ENCODE results near the gene HABP4. TPM values are rescaled to one million over a fixed set of nuclear protein-coding genes. Genes with fewer than 3 reads are reported as not detected.

The HABP4 gene
- total RNA-seq, 2 donors from 2014 or later: 3.0 to 11.5 TPM

DNA sequence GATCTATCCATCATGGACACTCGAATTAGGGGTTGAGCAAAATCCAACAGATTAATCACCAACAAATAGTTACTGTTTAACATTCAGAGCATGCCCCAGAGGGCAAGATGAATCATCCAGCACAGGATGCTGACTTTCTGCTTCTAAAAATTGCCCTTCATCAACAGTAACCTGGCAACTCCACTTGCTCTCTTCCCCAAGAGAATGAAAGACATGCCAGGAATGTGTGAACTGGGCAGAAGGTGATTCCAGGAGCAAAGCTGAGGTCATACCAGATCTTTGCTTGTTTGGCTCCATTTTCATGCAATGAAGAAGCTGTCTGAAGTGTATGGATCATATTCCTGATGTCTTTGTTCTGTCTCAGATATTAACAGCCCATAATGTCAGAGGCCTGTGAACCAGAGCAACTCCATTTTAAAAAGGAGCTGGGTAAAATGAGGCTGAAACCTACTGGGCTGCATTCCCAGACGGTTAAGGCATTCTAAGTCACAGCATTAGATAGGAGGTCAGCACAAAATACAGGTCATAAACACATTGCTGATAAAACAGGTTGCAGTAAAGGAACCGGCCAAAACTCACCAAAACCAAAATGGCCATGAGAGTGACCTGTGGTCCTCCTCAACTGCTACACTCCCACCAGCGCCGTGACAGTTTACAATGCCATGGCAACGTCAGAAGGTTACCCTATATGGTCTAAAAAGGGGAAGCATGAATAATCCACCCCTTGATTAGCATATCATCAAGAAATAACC is 29.3 kb upstream of the HABP4 start:
- Mint-ChIP-seq H3K36me3 (peaks cover 4% of the 10 kb centered on the region), H3K4me3 (peak overlapping the region; percentile 90), H3K4me1 (ENCODE audit: low read depth in 2 of 2) (peaks cover 24 to 32% of the 10 kb centered on the region in 2 donors), H3K9me3 (no peaks in the 10 kb centered on the region), H3K27ac (peak overlapping the region; percentile 86 to 90), H3K27me3 (no peaks in the 10 kb centered on the region)
- DNase-seq (ENCODE audit: low spot score) (no peak), ATAC-seq (no peak)

DNA sequence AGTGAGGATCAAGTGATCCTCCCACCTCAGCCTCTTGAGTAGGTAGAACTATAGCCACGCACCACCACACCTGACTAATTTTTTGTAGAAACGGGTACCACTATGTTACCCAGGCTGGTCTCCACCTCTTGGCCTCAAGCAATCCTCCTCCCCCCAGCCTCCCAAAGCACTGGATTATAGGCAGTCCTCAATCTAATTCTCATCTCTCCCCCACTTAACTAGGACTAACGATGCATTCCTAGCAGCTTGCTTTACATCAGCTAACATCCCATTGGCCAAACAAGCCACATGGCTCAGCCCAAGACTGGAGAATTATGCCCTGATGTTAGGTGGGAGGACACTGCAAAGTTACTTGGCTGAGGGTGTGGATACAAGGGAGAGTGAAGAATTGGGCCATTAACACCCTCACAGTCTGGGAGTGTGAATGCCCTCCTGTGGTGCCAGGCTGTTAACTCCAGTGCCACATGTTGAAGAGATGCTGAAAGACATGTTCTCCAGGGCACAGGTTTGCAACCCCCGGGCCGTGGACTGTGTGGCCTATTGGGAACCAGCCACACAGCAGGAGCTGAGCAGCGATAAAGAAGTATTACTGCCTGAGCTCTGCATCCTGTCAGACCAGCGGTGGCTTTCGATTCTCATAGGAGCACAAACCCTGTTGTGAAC is 26.5 kb upstream of the HABP4 start:
- H3K4me3 Mint-ChIP-seq: no peak overlapping the region
- no peak overlapping the region for H3K27ac Mint-ChIP-seq
- no peaks in the 10 kb centered on the region for H3K27me3 Mint-ChIP-seq
- H3K9me3 Mint-ChIP-seq: no peaks in the 10 kb centered on the region
- H3K4me1 Mint-ChIP-seq (ENCODE audit: low read depth in 2 of 2): peaks cover 26 to 31% of the 10 kb centered on the region in 2 donors
- H3K36me3 Mint-ChIP-seq: no peaks in the 10 kb centered on the region
- no peak for ATAC-seq
- no peak for DNase-seq (ENCODE audit: low spot score)

- Mint-ChIP-seq H3K27ac (no peak overlapping the region), H3K4me1 (ENCODE audit: low read depth in 2 of 2) (peaks cover 26 to 31% of the 10 kb centered on the region in 2 donors), H3K9me3 (no peaks in the 10 kb centered on the region), H3K27me3 (no peaks in the 10 kb centered on the region), H3K36me3 (no peaks in the 10 kb centered on the region), H3K4me3 (no peak overlapping the region)
- DNase-seq (ENCODE audit: low spot score): no peak
- no peak for ATAC-seq
Measured at GRCh38 chr9:96423985-96424336, 26.0 kb upstream of the HABP4 start.

DNA sequence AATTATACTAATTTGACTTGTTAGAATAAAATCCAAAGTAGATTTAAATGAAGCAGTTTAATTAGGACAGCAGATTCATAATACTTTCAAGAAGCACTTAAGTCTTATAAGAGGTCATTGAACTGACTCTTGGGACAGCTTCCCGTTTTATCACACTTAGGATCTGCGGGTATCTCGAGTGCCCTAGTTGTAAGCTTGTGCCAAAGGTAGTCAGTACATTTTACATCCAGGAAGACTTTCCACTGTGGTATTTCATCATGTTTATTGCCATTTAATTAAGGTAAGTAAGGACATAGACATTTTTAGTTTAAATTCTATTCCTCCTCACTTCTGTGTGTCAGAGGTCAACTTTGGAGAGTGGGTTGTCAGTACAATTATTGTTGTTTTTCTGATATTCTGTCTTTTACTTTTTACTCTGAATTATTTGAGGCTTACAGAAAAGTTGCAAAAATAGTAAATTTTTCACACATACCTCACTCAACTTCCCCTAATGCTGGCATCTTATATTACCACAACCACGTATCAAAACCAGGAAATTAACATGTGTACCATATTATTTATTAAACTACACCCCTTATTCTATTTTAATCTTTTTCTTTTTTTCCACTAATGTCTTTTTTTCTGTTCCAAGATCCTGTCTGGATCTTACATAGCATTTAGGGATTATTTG is 24.3 kb upstream of the HABP4 start:
- peaks cover 14 to 16% of the 10 kb centered on the region in 2 donors for H3K4me1 Mint-ChIP-seq (ENCODE audit: low read depth in 2 of 2)
- peak overlapping the region; percentile 26 to 52 for H3K27ac Mint-ChIP-seq
- ATAC-seq: peak in 1 of 2 donors; percentile 59
- H3K36me3 Mint-ChIP-seq: no peaks in the 10 kb centered on the region
- no peaks in the 10 kb centered on the region for H3K9me3 Mint-ChIP-seq
- peak overlapping the region; percentile 58 for H3K4me3 Mint-ChIP-seq
- DNase-seq (ENCODE audit: low spot score): no peak
- H3K27me3 Mint-ChIP-seq: peaks cover 0 to 4% of the 10 kb centered on the region in 2 donors

GRCh38 chr9:96429732-96430131 is 20.2 kb upstream of the HABP4 start:
- Mint-ChIP-seq H3K36me3 (no peaks in the 10 kb centered on the region), H3K4me1 (ENCODE audit: low read depth in 2 of 2) (peaks cover 9 to 14% of the 10 kb centered on the region in 2 donors), H3K9me3 (no peaks in the 10 kb centered on the region), H3K27ac (no peak overlapping the region), H3K4me3 (no peak overlapping the region), H3K27me3 (peaks cover 0 to 7% of the 10 kb centered on the region in 2 donors)
- ATAC-seq (no peak), DNase-seq (ENCODE audit: low spot score) (no peak)

DNA sequence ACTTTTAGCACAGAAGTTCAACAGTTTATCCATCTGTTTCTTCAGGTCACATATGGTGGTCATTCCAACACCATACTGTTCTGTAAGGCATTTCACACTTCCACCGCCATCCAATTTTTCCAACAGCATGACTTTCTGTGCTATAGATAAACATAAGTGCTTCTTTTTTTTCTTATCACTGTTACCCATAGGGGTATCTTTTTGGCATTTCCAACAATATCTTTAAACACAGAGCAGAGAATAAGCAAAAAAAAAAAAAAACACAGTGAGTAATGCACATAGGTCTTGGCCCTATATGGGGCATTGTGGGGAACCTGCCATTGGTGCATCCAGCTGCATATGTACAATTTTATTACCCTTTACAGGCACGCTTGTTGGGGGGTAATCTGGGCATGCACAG is 19.6 kb upstream of the HABP4 start:
- Mint-ChIP-seq H3K9me3 (no peaks in the 10 kb centered on the region), H3K27me3 (peaks cover 0 to 7% of the 10 kb centered on the region in 2 donors), H3K4me1 (ENCODE audit: low read depth in 2 of 2) (peaks cover 11% of the 10 kb centered on the region in 2 donors), H3K27ac (no peak overlapping the region), H3K36me3 (no peaks in the 10 kb centered on the region), H3K4me3 (no peak overlapping the region)
- no peak for DNase-seq (ENCODE audit: low spot score)
- ATAC-seq: no peak

DNA sequence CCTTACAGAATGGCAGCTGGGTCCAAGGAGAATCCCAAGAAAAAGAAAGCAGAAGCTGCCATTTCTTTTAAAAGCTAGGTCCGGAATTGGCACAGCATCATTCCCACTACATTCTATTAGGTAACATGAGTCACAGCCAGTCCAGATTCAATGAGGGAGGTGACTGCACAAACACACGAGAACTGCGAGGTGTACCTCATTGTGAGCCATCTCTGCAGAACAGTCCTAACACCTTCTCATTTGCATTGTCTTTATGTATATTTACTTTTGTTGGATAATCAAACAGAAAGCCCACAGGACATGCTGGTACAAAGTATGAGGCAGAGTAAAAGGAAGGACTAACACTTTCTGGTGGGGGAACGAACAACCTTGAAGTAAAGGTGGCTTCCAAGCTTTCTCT is 14.6 kb upstream of the HABP4 start:
- ATAC-seq (no peak), DNase-seq (ENCODE audit: low spot score) (no peak)
- H3K9me3 Mint-ChIP-seq: no peaks in the 10 kb centered on the region
- peaks cover 13 to 17% of the 10 kb centered on the region in 2 donors for H3K4me1 Mint-ChIP-seq (ENCODE audit: low read depth in 2 of 2)
- peak overlapping the region in 1 of 2 donors; percentile 1 for H3K27ac Mint-ChIP-seq
- no peak overlapping the region for H3K4me3 Mint-ChIP-seq
- H3K36me3 Mint-ChIP-seq: no peaks in the 10 kb centered on the region
- peaks cover 0 to 3% of the 10 kb centered on the region in 2 donors for H3K27me3 Mint-ChIP-seq

- no peaks in the 10 kb centered on the region for H3K36me3 Mint-ChIP-seq
- ATAC-seq (peak; percentile 74 to 83), DNase-seq (ENCODE audit: low spot score) (peak; percentile 60)
- peak overlapping the region in 1 of 2 donors; percentile 1 for H3K27ac Mint-ChIP-seq
- peaks cover 0 to 3% of the 10 kb centered on the region in 2 donors for H3K27me3 Mint-ChIP-seq
- H3K9me3 Mint-ChIP-seq: no peaks in the 10 kb centered on the region
- H3K4me3 Mint-ChIP-seq: no peak overlapping the region
- peaks cover 13 to 17% of the 10 kb centered on the region in 2 donors for H3K4me1 Mint-ChIP-seq (ENCODE audit: low read depth in 2 of 2)
Measured at GRCh38 chr9:96436063-96436455, 13.9 kb upstream of the HABP4 start.

- H3K4me1 Mint-ChIP-seq (ENCODE audit: low read depth in 2 of 2): peaks cover 13 to 17% of the 10 kb centered on the region in 2 donors
- H3K27me3 Mint-ChIP-seq: peaks cover 0 to 3% of the 10 kb centered on the region in 2 donors
- no peaks in the 10 kb centered on the region for H3K9me3 Mint-ChIP-seq
- ATAC-seq (peak in 1 of 2 donors; percentile 14), DNase-seq (ENCODE audit: low spot score) (no peak)
- H3K4me3 Mint-ChIP-seq: no peak overlapping the region
- no peaks in the 10 kb centered on the region for H3K36me3 Mint-ChIP-seq
- no peak overlapping the region for H3K27ac Mint-ChIP-seq
Measured at GRCh38 chr9:96436456-96437126, 13.4 kb upstream of the HABP4 start.

GRCh38 chr9:96437454-96437853 is 12.5 kb upstream of the HABP4 start:
- Mint-ChIP-seq H3K4me1 (ENCODE audit: low read depth in 2 of 2) (peaks cover 13 to 17% of the 10 kb centered on the region in 2 donors), H3K27ac (no peak overlapping the region), H3K27me3 (peaks cover 0 to 3% of the 10 kb centered on the region in 2 donors), H3K36me3 (no peaks in the 10 kb centered on the region), H3K4me3 (no peak overlapping the region), H3K9me3 (no peaks in the 10 kb centered on the region)
- DNase-seq (ENCODE audit: low spot score): no peak
- ATAC-seq: no peak

- H3K4me1 Mint-ChIP-seq (ENCODE audit: low read depth in 2 of 2): peaks cover 9 to 11% of the 10 kb centered on the region in 2 donors
- no peak for ATAC-seq
- H3K9me3 Mint-ChIP-seq: no peaks in the 10 kb centered on the region
- H3K27me3 Mint-ChIP-seq: no peaks in the 10 kb centered on the region
- H3K27ac Mint-ChIP-seq: no peak overlapping the region
- DNase-seq (ENCODE audit: low spot score): no peak
- no peak overlapping the region for H3K4me3 Mint-ChIP-seq
- no peaks in the 10 kb centered on the region for H3K36me3 Mint-ChIP-seq
Measured at GRCh38 chr9:96440671-96441199, 9.2 kb upstream of the HABP4 start.

- ATAC-seq (no peak), DNase-seq (ENCODE audit: low spot score) (no peak)
- Mint-ChIP-seq H3K4me3 (no peak overlapping the region), H3K27ac (no peak overlapping the region), H3K4me1 (ENCODE audit: low read depth in 2 of 2) (no peaks in the 10 kb centered on the region), H3K9me3 (no peaks in the 10 kb centered on the region), H3K36me3 (no peaks in the 10 kb centered on the region), H3K27me3 (no peaks in the 10 kb centered on the region)
Measured at GRCh38 chr9:96441798-96442445, 8.0 kb upstream of the HABP4 start.

GRCh38 chr9:96442491-96442890 is 7.5 kb upstream of the HABP4 start:
- no peaks in the 10 kb centered on the region for H3K4me1 Mint-ChIP-seq (ENCODE audit: low read depth in 2 of 2)
- no peak for DNase-seq (ENCODE audit: low spot score)
- H3K27ac Mint-ChIP-seq: no peak overlapping the region
- no peaks in the 10 kb centered on the region for H3K36me3 Mint-ChIP-seq
- H3K27me3 Mint-ChIP-seq: peaks cover under 1 to 4% of the 10 kb centered on the region in 2 donors
- ATAC-seq: no peak
- H3K4me3 Mint-ChIP-seq: no peak overlapping the region
- H3K9me3 Mint-ChIP-seq: no peaks in the 10 kb centered on the region
